HepG2 (cell line): ENCODE data around the gene CDKN2C. TPM values are rescaled to one million over a fixed set of nuclear protein-coding genes. Genes with fewer than 3 reads are reported as not detected.

Experiments
- ELF1 ChIP-seq: sonication (generic); formaldehyde crosslinking; IDR thresholded peaks from 2 replicates; pipeline ENCODE4 v1.4.0; 2020; ENCODE audit warnings: missing genetic modification reagents
- GABPA ChIP-seq, 2 experiments: IDR thresholded peaks; 2 replicates each; pipeline ENCODE4 v1.6.1; 2011 to 2016; ENCODE audit warnings: low read depth in 2 of 2, low read length in 1 of 2, missing biosample characterization in 1 of 2, missing genetic modification characterization in 1 of 2
- HIVEP1 ChIP-seq: sonication (generic); formaldehyde crosslinking; IDR thresholded peaks from 2 replicates; pipeline ENCODE4 v1.4.0; 2020; ENCODE audit warnings: mild to moderate bottlenecking, missing genetic modification reagents
- ISX ChIP-seq: sonication (generic); formaldehyde crosslinking; conservative IDR thresholded peaks from 2 replicates; pipeline ENCODE4 v1.5.0; 2020; ENCODE audit warnings: missing genetic modification reagents
- KLF15 ChIP-seq: sonication (generic); formaldehyde crosslinking; IDR thresholded peaks from 2 replicates; pipeline ENCODE4 v1.8.1; 2023; ENCODE audit warnings: borderline replicate concordance, mild to moderate bottlenecking, inconsistent platforms, missing genetic modification reagents, mixed read lengths
- MTA1 ChIP-seq: sonication (generic); formaldehyde crosslinking; IDR thresholded peaks from 2 replicates; pipeline ENCODE4 v1.4.0; 2020; ENCODE audit warnings: missing genetic modification reagents, mild to moderate bottlenecking, borderline replicate concordance
- PITX1 ChIP-seq: sonication (generic); formaldehyde crosslinking; IDR thresholded peaks from 2 replicates; pipeline ENCODE4 v1.5.1; 2020; ENCODE audit warnings: mild to moderate bottlenecking, missing genetic modification reagents
- RBFOX2 ChIP-seq: fragments of 200-400 bp; formaldehyde crosslinking; IDR thresholded peaks from 2 replicates; pipeline ENCODE4 v1.6.1; 2017; ENCODE audit warnings: low read depth, mild to moderate bottlenecking, low read length
- SIX1 ChIP-seq: sonication (generic); formaldehyde crosslinking; IDR thresholded peaks from 2 replicates; pipeline ENCODE4 v1.4.0; 2020; ENCODE audit warnings: missing genetic modification reagents, borderline replicate concordance
- SMAD1 ChIP-seq: sonication (generic); formaldehyde crosslinking; IDR thresholded peaks from 2 replicates; pipeline ENCODE4 v1.4.0; 2020; ENCODE audit warnings: missing genetic modification reagents, low read depth, mild to moderate bottlenecking, borderline replicate concordance
- SMAD9 ChIP-seq: sonication (generic); formaldehyde crosslinking; IDR thresholded peaks from 2 replicates; pipeline ENCODE4 v1.5.1; 2020; ENCODE audit warnings: mild to moderate bottlenecking, missing genetic modification reagents
- SRSF4 ChIP-seq: fragments of 200-400 bp; formaldehyde crosslinking; IDR thresholded peaks from one replicate; pipeline ENCODE4 v1.6.1; 2018; ENCODE audit warnings: mild to moderate bottlenecking, low read depth, low read length, moderate library complexity; ENCODE audit not compliant: poor library complexity, severe bottlenecking
- ZNF235 ChIP-seq: sonication (generic); formaldehyde crosslinking; IDR thresholded peaks from 2 replicates; pipeline ENCODE4 v1.8.1; 2023; ENCODE audit warnings: mild to moderate bottlenecking, missing genetic modification reagents, borderline replicate concordance
- ZNF3 ChIP-seq: IDR thresholded peaks from 2 replicates; pipeline ENCODE4 v1.7.0; 2017; ENCODE audit warnings: inconsistent platforms
- ZNF446 ChIP-seq: sonication (generic); formaldehyde crosslinking; IDR thresholded peaks from 2 replicates; pipeline ENCODE4 v1.5.0; 2020; ENCODE audit warnings: mild to moderate bottlenecking, missing genetic modification reagents
- ZNF547 ChIP-seq: sonication (generic); formaldehyde crosslinking; IDR thresholded peaks from 2 replicates; pipeline ENCODE4 v1.5.1; 2020; ENCODE audit warnings: mild to moderate bottlenecking, missing genetic modification reagents
- ZNF549 ChIP-seq: sonication (generic); formaldehyde crosslinking; IDR thresholded peaks from 2 replicates; pipeline ENCODE4 v1.5.0; 2020; ENCODE audit warnings: missing genetic modification reagents
- ZNF598 ChIP-seq: sonication (generic); formaldehyde crosslinking; IDR thresholded peaks from 2 replicates; pipeline ENCODE4 v1.5.1; 2020; ENCODE audit warnings: mild to moderate bottlenecking, missing genetic modification reagents, borderline replicate concordance
- ZNF607 ChIP-seq: sonication (generic); formaldehyde crosslinking; IDR thresholded peaks from 2 replicates; pipeline ENCODE4 v1.5.1; 2020; ENCODE audit warnings: missing genetic modification reagents, mild to moderate bottlenecking, borderline replicate concordance
- ZNF672 ChIP-seq: sonication (generic); formaldehyde crosslinking; IDR thresholded peaks from 2 replicates; pipeline ENCODE4 v1.8.1; 2022; ENCODE audit warnings: missing genetic modification reagents
- polyA plus RNA-seq, 8 experiments: library from polyadenylated mRNA; depleted of rRNA in 3 of 8; stranded (reverse) in 7 of 8; unstranded in 1 of 8; fragments of >200 nt; fragmentation: Illumina TruSeq in 4 of 8; extraction: Trizol in 4 of 8; gene quantifications; 2 replicates each; pipeline versions ENCODE4 v1.2.1 to v1.2.3, GENCODE V29; 2011 to 2016; ENCODE audit warnings: low read depth in 4 of 8, missing spikeins in 1 of 8, mixed read lengths in 1 of 8; ENCODE audit not compliant: insufficient read depth in 1 of 8
- total RNA-seq, 5 experiments: library from RNA; depleted of rRNA; stranded (reverse); fragments of >200 nt; fragmentation: Illumina TruSeq; extraction: Trizol; gene quantifications; 2 replicates each; pipeline ENCODE4 v1.2.3, GENCODE V29; 2016; ENCODE audit warnings: low read depth in 1 of 5
- TF ChIP-seq, protein P1 (sequence below): sonication (generic); formaldehyde crosslinking; IDR thresholded peaks from 2 replicates; pipeline ENCODE4 v1.8.0; 2022; ENCODE audit warnings: mild to moderate bottlenecking, missing genetic modification reagents, borderline replicate concordance
- TF ChIP-seq, protein P2 (sequence below): sonication (generic); formaldehyde crosslinking; IDR thresholded peaks from 2 replicates; pipeline ENCODE4 v1.9.0; 2022; ENCODE audit warnings: missing genetic modification reagents, mild to moderate bottlenecking, borderline replicate concordance
- TF ChIP-seq, protein P3 (sequence below): sonication (generic); formaldehyde crosslinking; IDR thresholded peaks from 2 replicates; pipeline ENCODE4 v1.5.1; 2020; ENCODE audit warnings: missing genetic modification reagents, mild to moderate bottlenecking, borderline replicate concordance
- TF ChIP-seq, protein P4 (sequence below): sonication (generic); formaldehyde crosslinking; IDR thresholded peaks from 2 replicates; pipeline ENCODE4 v1.5.0; 2020; ENCODE audit warnings: missing genetic modification reagents

The CDKN2C gene
- total and polyA plus RNA-seq, 2 of the 13 experiments (the other 11 are each of a cell fraction or from before 2014, with no cell fraction given), result 7.8 to 13.7 TPM

DNA sequence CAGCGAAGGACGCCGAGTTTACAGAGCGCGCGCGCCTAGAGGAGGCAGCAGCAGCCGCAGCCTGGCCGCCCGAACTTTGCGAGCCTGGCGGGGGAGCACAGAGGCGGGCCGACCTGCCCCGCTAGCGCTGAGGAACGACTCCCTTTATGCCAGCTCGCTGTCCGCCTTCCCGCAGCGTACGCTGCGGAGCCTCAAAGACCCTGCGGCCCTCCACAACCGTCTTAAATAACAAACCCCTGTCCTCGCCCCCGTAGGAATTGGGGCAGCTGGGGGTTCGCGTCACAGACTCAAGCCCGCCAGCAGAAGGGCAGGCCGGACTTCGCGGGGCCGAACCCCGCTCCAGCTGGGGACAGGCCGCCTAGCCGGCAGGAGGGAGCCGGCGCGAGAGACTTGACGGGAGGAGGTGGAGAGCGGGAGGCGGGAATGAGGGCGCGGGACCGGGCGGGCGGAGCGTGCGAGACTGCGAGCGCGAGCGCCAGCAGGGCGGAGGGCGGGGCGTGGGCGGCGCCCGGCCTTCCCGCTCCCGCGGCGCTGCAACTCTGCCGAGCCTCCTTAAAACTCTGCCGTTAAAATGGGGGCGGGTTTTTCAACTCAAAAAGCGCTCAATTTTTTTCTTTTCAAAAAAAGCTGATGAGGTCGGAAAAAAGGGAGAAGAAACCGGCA, 1.8 kb upstream of the CDKN2C start (continued):
- TF ChIP-seq, protein P1, sequence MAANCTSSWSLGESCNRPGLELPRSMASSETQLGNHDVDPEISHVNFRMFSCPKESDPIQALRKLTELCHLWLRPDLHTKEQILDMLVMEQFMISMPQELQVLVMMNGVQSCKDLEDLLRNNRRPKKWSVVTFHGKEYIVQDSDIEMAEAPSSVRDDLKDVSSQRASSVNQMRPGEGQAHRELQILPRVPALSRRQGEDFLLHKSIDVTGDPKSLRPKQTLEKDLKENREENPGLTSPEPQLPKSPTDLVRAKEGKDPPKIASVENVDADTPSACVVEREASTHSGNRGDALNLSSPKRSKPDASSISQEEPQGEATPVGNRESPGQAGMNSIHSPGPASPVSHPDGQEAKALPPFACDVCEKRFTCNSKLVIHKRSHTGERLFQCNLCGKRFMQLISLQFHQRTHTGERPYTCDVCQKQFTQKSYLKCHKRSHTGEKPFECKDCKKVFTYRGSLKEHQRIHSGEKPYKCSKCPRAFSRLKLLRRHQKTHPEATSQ (CRISPR knock-in tag), result peak; percentile 64; the same call in 1 of the 2 replicates
- TF ChIP-seq ZNF3 (CRISPR knock-in tag) (no peak), ZNF672 (CRISPR knock-in tag) (peak; percentile 86; the same call in 1 of the 2 replicates), RBFOX2 (peak; percentile 84), GABPA (IDR thresholded peaks at IDR 0.05; ENCODE audit: low read depth, low read length) (no peak), GABPA (CRISPR knock-in tag; IDR thresholded peaks at IDR 0.05; ENCODE audit: low read depth) (no peak), ZNF598 (CRISPR knock-in tag) (no peak), ZNF235 (CRISPR knock-in tag) (peak; percentile 54; the same call in 1 of the 2 replicates), SMAD1 (peak; percentile 36; the same call in 1 of the 2 replicates), SRSF4 (no peak), ZNF547 (CRISPR knock-in tag) (no peak; the same call in none of the 2 replicates), PITX1 (no peak), ISX (CRISPR knock-in tag) (no peak; the same call in 1 of the 2 replicates), HIVEP1 (CRISPR knock-in tag) (peak; percentile 34; the same call in 1 of the 2 replicates), ZNF549 (CRISPR knock-in tag) (no peak), MTA1 (CRISPR knock-in tag) (0 out of 2 replicates have a peak, but pooled peaks have one; percentile 24), KLF15 (CRISPR knock-in tag) (no peak), SMAD9 (CRISPR knock-in tag) (no peak), ZNF446 (peak; percentile 29; the same call in 1 of the 2 replicates), ELF1 (CRISPR knock-in tag) (no peak), SIX1 (CRISPR knock-in tag) (no peak), ZNF607 (CRISPR knock-in tag) (no peak; the same call in none of the 2 replicates)
- TF ChIP-seq, protein P2, sequence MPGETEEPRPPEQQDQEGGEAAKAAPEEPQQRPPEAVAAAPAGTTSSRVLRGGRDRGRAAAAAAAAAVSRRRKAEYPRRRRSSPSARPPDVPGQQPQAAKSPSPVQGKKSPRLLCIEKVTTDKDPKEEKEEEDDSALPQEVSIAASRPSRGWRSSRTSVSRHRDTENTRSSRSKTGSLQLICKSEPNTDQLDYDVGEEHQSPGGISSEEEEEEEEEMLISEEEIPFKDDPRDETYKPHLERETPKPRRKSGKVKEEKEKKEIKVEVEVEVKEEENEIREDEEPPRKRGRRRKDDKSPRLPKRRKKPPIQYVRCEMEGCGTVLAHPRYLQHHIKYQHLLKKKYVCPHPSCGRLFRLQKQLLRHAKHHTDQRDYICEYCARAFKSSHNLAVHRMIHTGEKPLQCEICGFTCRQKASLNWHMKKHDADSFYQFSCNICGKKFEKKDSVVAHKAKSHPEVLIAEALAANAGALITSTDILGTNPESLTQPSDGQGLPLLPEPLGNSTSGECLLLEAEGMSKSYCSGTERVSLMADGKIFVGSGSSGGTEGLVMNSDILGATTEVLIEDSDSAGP (CRISPR knock-in tag), result peak; percentile 85
- TF ChIP-seq, protein P3, sequence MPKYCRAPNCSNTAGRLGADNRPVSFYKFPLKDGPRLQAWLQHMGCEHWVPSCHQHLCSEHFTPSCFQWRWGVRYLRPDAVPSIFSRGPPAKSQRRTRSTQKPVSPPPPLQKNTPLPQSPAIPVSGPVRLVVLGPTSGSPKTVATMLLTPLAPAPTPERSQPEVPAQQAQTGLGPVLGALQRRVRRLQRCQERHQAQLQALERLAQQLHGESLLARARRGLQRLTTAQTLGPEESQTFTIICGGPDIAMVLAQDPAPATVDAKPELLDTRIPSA, result 0 out of 2 replicates have a peak, but pooled peaks have one; percentile 19
- TF ChIP-seq, protein P4, sequence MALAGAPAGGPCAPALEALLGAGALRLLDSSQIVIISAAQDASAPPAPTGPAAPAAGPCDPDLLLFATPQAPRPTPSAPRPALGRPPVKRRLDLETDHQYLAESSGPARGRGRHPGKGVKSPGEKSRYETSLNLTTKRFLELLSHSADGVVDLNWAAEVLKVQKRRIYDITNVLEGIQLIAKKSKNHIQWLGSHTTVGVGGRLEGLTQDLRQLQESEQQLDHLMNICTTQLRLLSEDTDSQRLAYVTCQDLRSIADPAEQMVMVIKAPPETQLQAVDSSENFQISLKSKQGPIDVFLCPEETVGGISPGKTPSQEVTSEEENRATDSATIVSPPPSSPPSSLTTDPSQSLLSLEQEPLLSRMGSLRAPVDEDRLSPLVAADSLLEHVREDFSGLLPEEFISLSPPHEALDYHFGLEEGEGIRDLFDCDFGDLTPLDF (CRISPR knock-in tag), result peak; percentile 66
